Neuronal stem cell (in vitro differentiated cells): ENCODE results near the gene LIMA1.

Source experiments
- DNase-seq: peaks from one replicate; pipeline ENCODE4 v3.0.0-alpha.2; 2013; ENCODE audit warnings: low spot score
- H2AFZ ChIP-seq: one replicate; pipeline ENCODE4 v1.6.1; 2013; ENCODE audit warnings: mild to moderate bottlenecking, low read length, inconsistent platforms
- H2AK5ac ChIP-seq: 2 replicates; pipeline ENCODE4 v1.6.1; 2013; ENCODE audit warnings: low read depth, mild to moderate bottlenecking, inconsistent platforms, low read length, moderate library complexity, mixed read lengths
- H2BK120ac ChIP-seq: 2 replicates; pipeline ENCODE4 v1.6.1; 2013; ENCODE audit warnings: low read depth, mild to moderate bottlenecking, inconsistent platforms, low read length, moderate library complexity, mixed read lengths
- H2BK12ac ChIP-seq: one replicate; pipeline ENCODE4 v1.6.1; 2013; ENCODE audit warnings: low read length, inconsistent platforms
- H2BK15ac ChIP-seq: 2 replicates; pipeline ENCODE4 v1.6.1; 2013; ENCODE audit warnings: mild to moderate bottlenecking, low read length, inconsistent platforms, mixed read lengths
- H2BK5ac ChIP-seq: one replicate; pipeline ENCODE4 v1.6.1; 2013; ENCODE audit warnings: inconsistent platforms, mild to moderate bottlenecking, low read length, moderate library complexity
- H3K14ac ChIP-seq: one replicate; pipeline ENCODE4 v1.6.1; 2013; ENCODE audit warnings: low read length, inconsistent platforms
- H3K18ac ChIP-seq: 2 replicates; pipeline ENCODE4 v1.6.1; 2013; ENCODE audit warnings: low read length, inconsistent platforms
- H3K23ac ChIP-seq: 2 replicates; pipeline ENCODE4 v1.6.1; 2013; ENCODE audit warnings: low read depth, mild to moderate bottlenecking, mixed read lengths, low read length, inconsistent platforms; ENCODE audit not compliant: poor library complexity
- H3K27ac ChIP-seq: replicated peaks from 3 replicates; pipeline ENCODE4 v1.5.1; 2013; ENCODE audit warnings: low read length, inconsistent platforms
- H3K27me3 ChIP-seq, 3 experiments: 2 replicates each; pipeline ENCODE4 v1.6.1; 2013; ENCODE audit warnings: low read length in 3 of 3, mild to moderate bottlenecking in 2 of 3, inconsistent platforms in 1 of 3, low read depth in 1 of 3, mixed read lengths in 1 of 3, moderate library complexity in 1 of 3; ENCODE audit not compliant: control insufficient read depth in 3 of 3, insufficient read depth in 3 of 3
- H3K36me3 ChIP-seq, 2 donors: replicated peaks in 1 of 2; 2 replicates each; pipeline ENCODE4 v1.6.1; 2013; ENCODE audit warnings: low read length in 2 of 2; ENCODE audit not compliant: control insufficient read depth in 2 of 2, insufficient read depth in 2 of 2
- H3K4ac ChIP-seq: 2 replicates; pipeline ENCODE4 v1.6.1; 2013; ENCODE audit warnings: inconsistent platforms, mild to moderate bottlenecking, low read length, moderate library complexity
- H3K4me1 ChIP-seq, 2 donors: 1 replicate in 1 of 2; 2 replicates in 1 of 2; pipeline ENCODE4 v1.6.1; 2013; ENCODE audit warnings: low read length in 2 of 2, low read depth in 1 of 2; ENCODE audit not compliant: control insufficient read depth in 2 of 2, insufficient read depth in 1 of 2
- H3K4me2 ChIP-seq: one replicate; pipeline ENCODE4 v1.6.1; 2013; ENCODE audit warnings: mild to moderate bottlenecking, low read length, inconsistent platforms; ENCODE audit not compliant: insufficient read depth, poor library complexity, severe bottlenecking
- H3K4me3 ChIP-seq, 2 donors: 2 replicates each; pipeline ENCODE4 v1.5.1; 2013; ENCODE audit warnings: low read length in 2 of 2, mild to moderate bottlenecking in 2 of 2, inconsistent platforms in 1 of 2, moderate library complexity in 1 of 2
- H3K79me1 ChIP-seq: one replicate; pipeline ENCODE4 v1.6.1; 2013; ENCODE audit warnings: low read depth, mild to moderate bottlenecking, inconsistent platforms, low read length, moderate library complexity
- H3K9ac ChIP-seq: one replicate; pipeline ENCODE4 v1.6.1; 2013; ENCODE audit warnings: mild to moderate bottlenecking, low read depth, low read length, inconsistent platforms; ENCODE audit not compliant: poor library complexity
- H3K9me3 ChIP-seq, 2 donors: replicated peaks in 1 of 2; 2 replicates each; pipeline versions ENCODE3 to v1.6.1; 2013; ENCODE audit warnings: low read length in 2 of 2, mild to moderate bottlenecking in 2 of 2, inconsistent platforms in 1 of 2, low read depth in 1 of 2, mixed read lengths in 1 of 2, moderate library complexity in 1 of 2; ENCODE audit not compliant: control insufficient read depth in 2 of 2, insufficient read depth in 1 of 2
- H4K8ac ChIP-seq: one replicate; pipeline ENCODE4 v1.6.1; 2013; ENCODE audit warnings: low read depth, mild to moderate bottlenecking, inconsistent platforms, low read length, moderate library complexity
- H4K91ac ChIP-seq: one replicate; pipeline ENCODE4 v1.6.1; 2013; ENCODE audit warnings: low read length, low read depth, mild to moderate bottlenecking, inconsistent platforms; ENCODE audit not compliant: poor library complexity
- WGBS, 2 donors: extraction: QIAGEN DNeasy Blood & Tissue Kit; methylation state at CpG; one replicate each; pipeline ENCODE4 v1.1.7; 2013; ENCODE audit warnings: missing lambda C conversion rate in 2 of 2, mixed read lengths in 1 of 2; ENCODE audit not compliant: insufficient read length in 2 of 2, insufficient replicate concordance in 1 of 2; ENCODE audit errors: extremely low coverage in 2 of 2; 5-methylcytosine and 5-hydroxymethylcytosine counted together

The LIMA1 gene

DNA sequence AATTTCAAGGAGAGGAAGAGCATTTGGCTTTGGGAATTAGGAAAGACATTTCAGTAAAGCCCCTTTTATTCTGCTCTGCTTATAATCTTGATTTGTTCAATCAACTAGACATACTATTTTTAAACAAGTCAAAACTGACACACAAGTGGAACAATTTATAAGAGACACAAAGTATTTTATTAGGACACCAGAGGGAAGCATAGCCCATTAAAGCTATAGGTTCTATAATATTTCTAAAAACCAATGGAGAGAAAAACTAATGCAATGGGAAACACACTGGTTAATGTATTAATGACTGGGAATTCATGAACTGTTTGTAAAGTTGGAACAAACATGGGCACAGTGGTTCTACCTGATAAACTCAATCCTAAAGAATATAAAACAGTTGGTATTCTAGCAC is 100.9 kb downstream of the LIMA1 start:
- no peak overlapping the region for H3K9ac ChIP-seq
- no peak overlapping the region for H2BK15ac ChIP-seq
- H3K27ac ChIP-seq = no peak overlapping the region
- no peak overlapping the region for H3K4me2 ChIP-seq
- H3K18ac ChIP-seq = no peak overlapping the region
- no peak overlapping the region for H2AK5ac ChIP-seq
- no peak overlapping the region for H2BK12ac ChIP-seq
- no peak overlapping the region for H3K4me3 ChIP-seq
- H4K8ac ChIP-seq = no peak overlapping the region
- H3K23ac ChIP-seq = no peak overlapping the region
- H3K36me3 ChIP-seq = peaks cover 3 to 41% of the 10 kb centered on the region in 2 donors
- H2BK5ac ChIP-seq = no peak overlapping the region
- no peak overlapping the region for H2BK120ac ChIP-seq
- no peaks in the 10 kb centered on the region for H3K9me3 ChIP-seq
- H2AFZ ChIP-seq = no peak overlapping the region
- H3K14ac ChIP-seq = no peak overlapping the region
- no peaks in the 10 kb centered on the region for H3K4me1 ChIP-seq
- H3K79me1 ChIP-seq = no peaks in the 10 kb centered on the region
- no peak for DNase-seq
- H3K4ac ChIP-seq = no peak overlapping the region
- no peak overlapping the region for H4K91ac ChIP-seq
- no peaks in the 10 kb centered on the region for H3K27me3 ChIP-seq

GRCh38 chr12:50181691-50182090 is 101.6 kb downstream of the LIMA1 start:
- Histone ChIP-seq H2BK15ac (no peak overlapping the region), H2AFZ (no peak overlapping the region), H3K23ac (no peak overlapping the region), H3K79me1 (no peaks in the 10 kb centered on the region), H2BK120ac (no peak overlapping the region), H3K14ac (no peak overlapping the region), H2BK12ac (no peak overlapping the region), H2BK5ac (no peak overlapping the region), H3K18ac (no peak overlapping the region), H3K9me3 (no peaks in the 10 kb centered on the region), H3K9ac (no peak overlapping the region), H3K4me3 (no peak overlapping the region), H4K91ac (no peak overlapping the region), H3K4me2 (no peak overlapping the region), H3K27ac (no peak overlapping the region), H3K27me3 (no peaks in the 10 kb centered on the region), H4K8ac (no peak overlapping the region), H3K4me1 (no peaks in the 10 kb centered on the region), H2AK5ac (no peak overlapping the region), H3K36me3 (peaks cover 7 to 48% of the 10 kb centered on the region in 2 donors), H3K4ac (no peak overlapping the region)
- no peak for DNase-seq
- WGBS, 2 donors = no CpG with 5 or more reads among the region's 4 CpGs

DNA sequence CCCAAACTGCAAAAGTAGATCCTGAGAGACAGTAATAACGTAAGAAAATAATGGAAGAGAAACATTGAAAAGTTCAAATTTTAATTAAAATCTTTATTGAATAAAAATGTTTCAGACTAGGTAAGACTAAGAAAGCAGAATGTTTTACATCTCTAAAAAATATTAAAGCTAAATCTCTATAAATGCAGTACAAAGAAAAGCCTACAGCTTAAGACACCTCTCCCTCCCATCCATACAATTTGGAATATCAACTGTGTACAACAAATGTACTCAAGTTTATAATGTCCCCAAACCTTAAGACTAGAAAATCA is 107.6 kb downstream of the LIMA1 start:
- no peaks in the 10 kb centered on the region for H3K27me3 ChIP-seq
- H2BK5ac ChIP-seq = no peak overlapping the region
- no peak overlapping the region for H4K91ac ChIP-seq
- no peak for DNase-seq
- H3K9me3 ChIP-seq = peaks cover 0 to 3% of the 10 kb centered on the region in 2 donors
- H2BK12ac ChIP-seq = no peak overlapping the region
- H3K4me1 ChIP-seq = no peaks in the 10 kb centered on the region
- no peak overlapping the region for H3K4me2 ChIP-seq
- H3K27ac ChIP-seq = no peak overlapping the region
- H2BK15ac ChIP-seq = no peak overlapping the region
- H2AK5ac ChIP-seq = no peak overlapping the region
- no peak overlapping the region for H3K23ac ChIP-seq
- H4K8ac ChIP-seq = no peak overlapping the region
- peaks cover 7 to 38% of the 10 kb centered on the region in 2 donors for H3K36me3 ChIP-seq
- no peak overlapping the region for H3K4me3 ChIP-seq
- H3K14ac ChIP-seq = no peak overlapping the region
- no peak overlapping the region for H3K9ac ChIP-seq
- H2AFZ ChIP-seq = no peak overlapping the region
- H3K4ac ChIP-seq = no peak overlapping the region
- no peak overlapping the region for H2BK120ac ChIP-seq
- H3K79me1 ChIP-seq = no peaks in the 10 kb centered on the region
- no peak overlapping the region for H3K18ac ChIP-seq
- WGBS, 2 donors = no CpG with 5 or more reads among the region's 1 CpG

- no peak overlapping the region for H3K9ac ChIP-seq
- no peak overlapping the region for H3K4me3 ChIP-seq
- H3K27ac ChIP-seq = no peak overlapping the region
- H3K4me2 ChIP-seq = no peak overlapping the region
- no peak overlapping the region for H3K18ac ChIP-seq
- DNase-seq = peak; percentile 70
- H2BK12ac ChIP-seq = no peak overlapping the region
- no peak overlapping the region for H3K23ac ChIP-seq
- no peaks in the 10 kb centered on the region for H3K4me1 ChIP-seq
- no peak overlapping the region for H2AK5ac ChIP-seq
- H3K27me3 ChIP-seq = no peaks in the 10 kb centered on the region
- no peak overlapping the region for H4K8ac ChIP-seq
- no peaks in the 10 kb centered on the region for H3K79me1 ChIP-seq
- H3K4ac ChIP-seq = no peak overlapping the region
- peaks cover 0 to 4% of the 10 kb centered on the region in 2 donors for H3K9me3 ChIP-seq
- H3K36me3 ChIP-seq = peaks cover 7 to 33% of the 10 kb centered on the region in 2 donors
- H3K14ac ChIP-seq = no peak overlapping the region
- H2BK15ac ChIP-seq = no peak overlapping the region
- H2BK5ac ChIP-seq = no peak overlapping the region
- no CpG with 5 or more reads among the region's 16 CpGs for WGBS, 2 donors
- H4K91ac ChIP-seq = no peak overlapping the region
- no peak overlapping the region for H2BK120ac ChIP-seq
- H2AFZ ChIP-seq = no peak overlapping the region
Observed at GRCh38 chr12:50174971-50175715, 108.2 kb downstream of the LIMA1 start.
